ENCODE measurements around the gene SSBP4. TPM values are rescaled to one million over a fixed set of nuclear protein-coding genes. Genes with fewer than 3 reads are reported as not detected.

Gene SSBP4
- total RNA-seq, 1 experiment from 2014 or later: 73.0 TPM

DNA sequence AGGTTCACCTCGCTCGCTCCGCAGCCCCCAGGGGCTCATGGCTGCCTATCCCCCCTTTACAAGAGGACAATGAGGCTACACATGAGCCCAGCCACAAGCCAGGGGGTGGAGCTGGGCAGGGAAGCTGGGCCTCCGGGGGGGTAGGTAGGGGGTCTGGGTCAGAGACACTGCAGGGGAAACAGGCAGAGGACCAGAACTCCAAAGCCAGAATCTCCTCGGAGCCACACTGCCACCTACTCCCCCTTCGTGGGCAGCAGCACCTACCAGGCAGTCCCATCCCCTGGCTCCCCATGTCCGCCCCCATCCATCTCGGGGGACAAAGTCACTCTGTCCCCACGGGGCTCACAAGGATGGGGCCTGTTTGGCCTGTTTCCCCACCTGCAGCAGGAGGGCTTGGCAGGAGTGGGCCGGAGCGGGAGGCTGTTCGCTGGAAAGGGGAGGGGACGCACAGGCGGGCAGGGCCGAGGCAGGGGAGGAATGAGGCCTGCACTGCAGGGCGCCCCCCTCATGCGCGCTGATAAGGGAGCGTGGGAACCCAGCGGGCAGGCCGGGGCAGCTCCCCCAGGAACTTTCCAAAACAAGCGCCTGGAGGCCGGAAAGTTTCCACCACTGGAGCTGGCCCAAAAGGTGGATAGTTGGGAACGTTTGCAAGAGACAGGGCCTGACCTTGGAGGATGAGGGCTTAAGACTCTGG, 19.3 kb downstream of the SSBP4 start:
- DNase-seq: peak; percentile 54
- Histone ChIP-seq H3K9me3 (replicated peaks) (no peaks in the 10 kb centered on the region), H3K4me3 (peak overlapping the region; percentile 45), H3K4me1 (peaks cover 31% of the 10 kb centered on the region), H3K27me3 (no peaks in the 10 kb centered on the region), H3K36me3 (no peaks in the 10 kb centered on the region), H3K27ac (no peak overlapping the region)

GRCh38 chr19:18439025-18439909, 20.1 kb downstream of the SSBP4 start:
- H3K4me3 ChIP-seq: no peak overlapping the region
- DNase-seq: peak; percentile 53 to 61
- no peaks in the 10 kb centered on the region for H3K9me3 ChIP-seq (replicated peaks)
- peaks cover 39% of the 10 kb centered on the region for H3K4me1 ChIP-seq
- no peaks in the 10 kb centered on the region for H3K27me3 ChIP-seq
- H3K27ac ChIP-seq: no peak overlapping the region
- no peaks in the 10 kb centered on the region for H3K36me3 ChIP-seq

DNA sequence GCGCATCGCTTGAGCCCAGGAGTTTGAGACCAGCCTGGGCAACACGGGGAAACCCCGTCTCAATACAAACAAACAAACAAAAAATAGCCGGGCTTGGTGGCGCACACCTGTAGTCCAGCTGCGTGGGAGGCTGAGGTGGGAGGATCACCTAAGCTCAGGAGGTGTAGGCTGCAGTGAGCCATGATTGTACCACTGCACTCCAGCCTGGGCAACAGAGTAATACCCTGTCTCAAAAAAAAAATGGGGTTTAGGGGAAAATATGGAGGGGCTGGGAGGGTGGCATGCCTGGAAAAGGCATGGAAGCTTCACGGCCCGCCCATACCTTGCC, 20.7 kb downstream of the SSBP4 start:
- Histone ChIP-seq H3K27me3 (no peaks in the 10 kb centered on the region), H3K4me3 (no peak overlapping the region), H3K36me3 (no peaks in the 10 kb centered on the region), H3K27ac (no peak overlapping the region), H3K4me1 (peaks cover 45% of the 10 kb centered on the region), H3K9me3 (replicated peaks) (no peaks in the 10 kb centered on the region)
- DNase-seq: no peak

DNA sequence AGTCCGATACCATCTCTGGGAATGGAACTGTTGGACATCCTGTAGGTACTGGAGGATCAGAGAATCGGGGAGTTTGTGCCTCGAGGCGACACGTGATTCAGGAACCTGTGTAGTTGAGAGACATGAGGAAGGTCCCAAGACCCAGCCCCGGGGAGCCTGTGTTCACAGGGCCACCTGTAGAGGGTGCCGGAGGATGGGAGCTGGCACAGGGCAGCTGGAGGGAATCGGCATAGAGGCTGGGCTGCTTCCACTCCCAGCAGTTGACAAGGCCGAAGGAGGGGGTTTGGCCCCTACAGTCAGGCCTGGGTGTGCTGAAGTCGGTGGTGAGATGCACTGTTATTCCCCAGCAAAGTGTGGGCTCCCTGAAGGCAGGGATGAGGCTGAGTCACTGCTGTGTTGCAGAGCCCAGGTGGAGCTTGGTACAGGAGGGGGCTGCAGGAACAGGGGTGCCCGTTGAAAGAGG, 21.2 kb downstream of the SSBP4 start:
- Histone ChIP-seq H3K4me3 (no peak overlapping the region), H3K27ac (no peak overlapping the region), H3K27me3 (no peaks in the 10 kb centered on the region), H3K36me3 (no peaks in the 10 kb centered on the region), H3K4me1 (peaks cover 49% of the 10 kb centered on the region), H3K9me3 (replicated peaks) (no peaks in the 10 kb centered on the region)
- peak; percentile 54 to 58 for DNase-seq

DNA sequence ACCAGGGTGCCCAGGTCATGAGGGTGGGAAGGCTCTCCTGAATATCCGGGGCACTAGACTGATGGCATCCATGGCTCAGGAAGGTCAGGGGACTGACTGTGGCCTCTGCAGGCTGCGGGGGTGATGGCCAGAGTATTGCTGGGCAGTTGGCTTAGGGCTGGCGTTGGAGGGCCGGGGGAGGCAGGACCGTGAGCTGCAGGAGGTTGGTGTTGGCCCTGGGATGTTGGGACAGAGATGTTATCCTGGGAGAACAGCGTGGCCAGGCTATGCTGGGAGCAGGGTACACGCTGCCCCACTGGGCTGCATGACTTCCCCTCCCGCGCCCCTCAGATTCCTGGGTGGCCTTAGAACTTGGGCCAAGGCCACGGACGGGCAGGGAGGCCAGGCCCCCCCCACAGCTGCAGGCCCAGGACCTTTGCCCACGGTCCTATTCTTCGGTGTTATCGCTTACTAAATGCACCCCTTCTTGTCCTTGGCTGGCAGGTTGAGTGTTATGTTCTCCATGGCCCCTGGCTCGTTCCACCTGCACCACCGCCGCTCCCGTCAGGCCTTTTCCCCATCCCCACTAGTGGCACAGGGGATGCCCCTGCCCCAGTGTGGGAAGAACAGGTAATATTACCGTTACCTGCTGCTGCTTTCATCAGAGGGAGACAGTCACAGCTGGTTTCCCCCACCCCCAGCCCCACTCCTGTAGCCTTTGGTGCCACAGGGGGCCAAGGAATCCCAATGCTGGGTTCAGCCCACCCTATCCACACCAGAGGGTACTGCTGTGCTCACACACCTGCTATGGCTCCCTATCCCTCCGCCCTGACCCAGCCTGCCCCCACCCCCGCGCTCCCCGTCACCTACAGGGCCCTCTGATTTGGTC, 22.0 kb downstream of the SSBP4 start:
- DNase-seq: no peak
- peaks cover 54% of the 10 kb centered on the region for H3K4me1 ChIP-seq
- H3K27me3 ChIP-seq: no peaks in the 10 kb centered on the region
- no peak overlapping the region for H3K27ac ChIP-seq
- H3K36me3 ChIP-seq: peaks cover 5% of the 10 kb centered on the region
- H3K4me3 ChIP-seq: no peak overlapping the region
- no peaks in the 10 kb centered on the region for H3K9me3 ChIP-seq (replicated peaks)

DNA sequence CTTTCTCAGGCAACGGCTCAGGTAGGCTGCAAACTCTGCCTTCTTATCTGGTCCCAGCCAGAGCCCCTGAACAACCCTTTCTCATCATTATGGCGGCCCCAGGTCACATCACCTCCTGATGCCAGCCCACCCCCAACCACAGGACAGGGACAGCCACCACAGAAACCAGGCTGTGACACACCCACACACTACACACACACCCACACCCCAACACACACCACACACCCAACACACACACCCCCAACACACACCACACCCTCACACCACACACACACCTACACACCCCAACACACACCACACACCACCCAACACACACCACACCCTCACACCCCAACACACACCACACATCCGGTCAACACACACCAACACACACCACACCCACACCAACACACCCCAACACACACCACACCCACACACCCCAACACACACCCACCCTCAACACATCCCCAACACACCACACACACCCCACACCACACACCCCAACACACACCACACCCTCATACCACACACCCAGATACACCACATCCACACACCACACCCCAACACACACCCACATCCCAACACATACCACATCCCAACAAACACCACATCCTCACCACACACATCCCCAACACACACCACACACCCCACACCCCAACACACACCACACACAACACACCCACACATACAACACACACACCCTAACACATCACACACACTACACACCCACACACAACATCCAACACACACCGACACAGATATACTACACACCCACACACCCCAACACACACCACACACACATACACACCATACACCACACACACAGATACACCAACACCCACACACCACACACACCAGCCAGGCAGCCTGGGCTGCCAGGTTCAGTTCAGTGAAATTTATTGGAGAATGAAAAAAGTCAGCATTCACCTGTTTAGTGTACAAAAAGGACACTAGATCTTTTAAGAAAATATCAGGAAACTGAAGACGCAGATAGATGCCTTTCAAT, 22.9 kb downstream of the SSBP4 start:
- no peaks in the 10 kb centered on the region for H3K9me3 ChIP-seq (replicated peaks)
- no peak overlapping the region for H3K27ac ChIP-seq
- H3K4me1 ChIP-seq: peaks cover 54% of the 10 kb centered on the region
- H3K4me3 ChIP-seq: no peak overlapping the region
- peaks cover 6% of the 10 kb centered on the region for H3K36me3 ChIP-seq
- DNase-seq: no peak
- H3K27me3 ChIP-seq: no peaks in the 10 kb centered on the region

DNA sequence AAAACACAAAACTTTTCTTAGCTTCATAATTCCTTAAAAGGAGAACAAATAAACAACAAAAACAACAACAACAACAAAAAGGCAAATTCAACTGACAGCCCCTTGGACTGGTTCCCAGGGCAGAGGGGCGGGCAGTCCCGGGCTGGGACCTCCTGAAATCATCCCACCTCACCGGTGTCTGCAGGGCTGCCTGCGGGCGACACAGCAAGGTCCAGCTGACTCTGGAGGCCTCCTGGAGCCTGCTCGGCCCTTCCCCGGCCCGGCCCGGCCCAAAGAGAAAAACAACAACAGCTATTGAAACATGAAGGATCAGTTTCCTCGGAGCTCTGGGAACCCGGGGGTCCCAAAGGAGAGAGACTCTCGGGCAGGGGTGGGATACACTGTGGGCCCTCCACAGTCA, 23.7 kb downstream of the SSBP4 start:
- Histone ChIP-seq H3K27me3 (no peaks in the 10 kb centered on the region), H3K4me1 (peaks cover 54% of the 10 kb centered on the region)

GRCh38 chr19:18443406-18443805, 24.2 kb downstream of the SSBP4 start:
- no peaks in the 10 kb centered on the region for H3K9me3 ChIP-seq (replicated peaks)
- peaks cover 52% of the 10 kb centered on the region for H3K4me1 ChIP-seq
- no peak for DNase-seq
- H3K36me3 ChIP-seq: peaks cover 6% of the 10 kb centered on the region
- no peaks in the 10 kb centered on the region for H3K27me3 ChIP-seq
- peak overlapping the region; percentile 24; the same call in 1 of the 2 replicates for H3K27ac ChIP-seq
- no peak overlapping the region for H3K4me3 ChIP-seq

More for the DNA sequence above, 23.7 kb downstream of the SSBP4 start:
- no peak for DNase-seq
- Histone ChIP-seq H3K9me3 (replicated peaks) (no peaks in the 10 kb centered on the region), H3K36me3 (peaks cover 6% of the 10 kb centered on the region), H3K27ac (no peak overlapping the region), H3K4me3 (no peak overlapping the region)

- H3K4me1 ChIP-seq: peaks cover 47% of the 10 kb centered on the region
- peak overlapping the region; percentile 24; the same call in 1 of the 2 replicates for H3K27ac ChIP-seq
- no peaks in the 10 kb centered on the region for H3K27me3 ChIP-seq
- H3K9me3 ChIP-seq (replicated peaks): no peaks in the 10 kb centered on the region
- DNase-seq: peak; percentile 60 to 61
- H3K4me3 ChIP-seq: no peak overlapping the region
- peaks cover 6% of the 10 kb centered on the region for H3K36me3 ChIP-seq
These were observed 24.6 kb downstream of the SSBP4 start for GRCh38 chr19:18443831-18444230.

DNA sequence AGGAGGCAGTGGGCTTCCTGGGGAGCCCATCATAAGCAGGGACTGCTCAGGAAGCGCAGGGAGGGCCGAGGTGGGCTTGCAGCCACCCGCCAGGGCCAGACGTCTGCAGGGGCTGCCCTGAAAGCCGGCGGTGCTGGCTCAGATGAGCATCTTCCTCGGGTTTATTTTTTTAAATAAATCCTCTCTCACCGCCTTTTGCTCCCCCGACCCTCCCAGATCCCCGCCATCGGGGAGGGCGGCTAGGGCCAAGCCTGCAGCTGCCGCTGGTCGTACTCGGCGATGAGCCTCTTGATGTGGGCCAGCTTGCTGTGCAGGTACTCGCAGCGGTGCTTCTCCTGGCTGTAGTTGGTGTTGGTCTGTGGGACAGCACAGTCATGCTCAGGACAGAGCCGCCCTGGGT, 25.3 kb downstream of the SSBP4 start:
- DNase-seq: peak; percentile 53
- Histone ChIP-seq H3K36me3 (peaks cover 6% of the 10 kb centered on the region), H3K9me3 (replicated peaks) (no peaks in the 10 kb centered on the region), H3K4me1 (peaks cover 40% of the 10 kb centered on the region), H3K27ac (peak overlapping the region; percentile 6; the same call in 1 of the 2 replicates), H3K4me3 (no peak overlapping the region), H3K27me3 (no peaks in the 10 kb centered on the region)

DNA sequence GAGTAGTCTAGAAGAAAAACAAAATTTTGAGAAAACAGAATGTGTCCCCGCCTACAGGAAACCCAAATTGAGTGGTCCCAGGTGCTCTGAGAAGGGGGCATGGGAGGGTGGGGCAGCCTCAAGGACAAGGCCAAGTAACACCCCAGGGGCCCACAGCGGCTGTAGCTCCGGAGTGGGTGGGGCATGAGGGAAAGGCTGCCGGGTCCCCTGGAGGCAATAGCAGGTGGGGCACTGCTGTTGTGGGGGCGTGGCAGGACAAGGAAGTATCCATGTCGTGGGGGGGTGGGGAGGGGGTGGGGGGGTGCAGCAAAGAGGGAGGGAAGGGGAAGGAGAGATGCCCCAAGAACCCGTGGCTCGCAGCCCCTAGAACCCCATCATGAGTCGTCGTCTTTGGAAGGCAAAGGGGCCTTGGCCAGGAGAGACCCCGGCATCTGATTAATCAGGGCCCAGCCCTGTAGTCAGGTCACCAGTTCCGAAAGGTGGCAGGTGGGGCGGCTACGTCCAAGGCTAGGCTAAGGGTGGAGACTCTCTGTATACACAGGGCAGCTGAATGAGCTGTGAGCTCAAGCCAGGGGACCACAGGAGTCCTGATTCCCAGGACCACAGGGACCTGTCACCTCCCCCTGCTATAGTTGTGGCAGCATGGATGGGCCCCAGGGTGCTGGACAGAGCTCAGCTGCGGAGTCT, 26.2 kb downstream of the SSBP4 start:
- Histone ChIP-seq H3K9me3 (replicated peaks) (no peaks in the 10 kb centered on the region), H3K27me3 (no peaks in the 10 kb centered on the region), H3K4me1 (peaks cover 33% of the 10 kb centered on the region), H3K4me3 (no peak overlapping the region), H3K36me3 (peaks cover 11% of the 10 kb centered on the region), H3K27ac (no peak overlapping the region)
- DNase-seq: peak in 1 of 2 experiments; percentile 28

DNA sequence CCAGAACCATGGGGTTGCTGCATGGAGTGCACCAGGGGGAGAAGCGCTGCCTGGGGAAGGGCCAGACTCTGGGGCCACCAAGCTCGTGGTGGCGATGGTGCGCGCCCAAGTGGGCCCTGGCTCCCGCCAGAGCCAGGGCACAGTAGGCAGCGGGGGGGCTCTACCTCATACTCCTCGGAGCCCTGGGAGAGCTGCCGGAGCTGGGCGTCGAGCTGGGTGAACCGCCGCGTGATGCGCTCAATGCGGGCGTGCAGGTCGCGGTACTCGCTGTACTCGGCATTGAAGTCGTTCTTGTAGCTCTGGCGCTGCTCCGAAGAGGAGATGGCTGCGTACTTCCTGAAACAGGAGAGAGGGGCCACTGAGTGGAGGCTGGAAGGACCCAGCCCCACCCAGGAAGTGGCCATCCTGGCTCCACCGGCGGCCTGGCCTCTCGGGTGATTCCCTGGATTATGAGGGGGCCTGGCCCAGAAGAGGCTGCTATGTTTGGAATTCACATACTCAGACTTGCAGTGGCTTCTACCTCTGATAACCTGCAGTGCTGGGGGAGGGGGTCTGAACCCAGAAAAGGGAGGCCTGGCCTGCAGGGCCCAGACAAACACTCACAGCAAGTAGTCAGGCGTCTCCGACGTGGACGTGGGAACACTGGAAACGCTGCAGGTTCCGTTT, 27.1 kb downstream of the SSBP4 start:
- Histone ChIP-seq H3K9me3 (replicated peaks) (no peaks in the 10 kb centered on the region), H3K36me3 (peaks cover 11% of the 10 kb centered on the region), H3K4me3 (no peak overlapping the region), H3K27ac (no peak overlapping the region), H3K4me1 (peaks cover 36% of the 10 kb centered on the region), H3K27me3 (no peaks in the 10 kb centered on the region)
- no peak for DNase-seq
